H1 (cell line): Measurements from ENCODE around the gene CCT6A. TPM values are rescaled to one million over a fixed set of nuclear protein-coding genes. Genes with fewer than 3 reads are reported as not detected.

Source experiments
- CTCF ChIA-PET: fragments of 300-600 bp; sonication (Branson Sonifier 250); formaldehyde crosslinking; loops from one replicate; lab custom pipeline; 2021; ENCODE audit not compliant: partially characterized antibody; lab: Charles Lee
- POLR2A ChIA-PET: fragments of 300-600 bp; sonication (Branson Sonifier 250); formaldehyde crosslinking; loops from one replicate; lab custom pipeline; 2021; ENCODE audit warnings: inconsistent platforms; ENCODE audit not compliant: partially characterized antibody; lab: Charles Lee
- DNase-seq, 2 experiments: peaks; one replicate each; pipeline versions ENCODE4 v3.0.0 to v3.0.0-alpha.2; 2010 to 2022; ENCODE audit warnings: low spot score in 2 of 2, low read depth in 1 of 2, mixed read lengths in 1 of 2
- FAIRE-seq: peaks from 2 replicates; lab custom pipeline; 2011; peaks lifted over from hg19 to GRCh38; lab: Jason Lieb, UNC
- H2AFZ ChIP-seq: 2 replicates; pipeline ENCODE4 v1.8.1; 2012; ENCODE audit warnings: low read length, inconsistent platforms
- H2AK5ac ChIP-seq: 2 replicates; pipeline ENCODE4 v1.6.1; 2013; ENCODE audit warnings: low read depth, low read length
- H2BK120ac ChIP-seq: replicated peaks from 2 replicates; pipeline ENCODE3; 2013; ENCODE audit warnings: low read depth, low read length, inconsistent platforms
- H2BK12ac ChIP-seq: 2 replicates; pipeline ENCODE4 v1.6.1; 2013; ENCODE audit warnings: low read depth, low read length
- H2BK15ac ChIP-seq: 2 replicates; pipeline ENCODE4 v1.6.1; 2013; ENCODE audit warnings: low read length
- H2BK20ac ChIP-seq: 2 replicates; pipeline ENCODE4 v1.6.1; 2013; ENCODE audit warnings: low read length
- H2BK5ac ChIP-seq: 2 replicates; pipeline ENCODE4 v1.6.1; 2013; ENCODE audit warnings: low read depth, low read length
- H3K14ac ChIP-seq: 2 replicates; pipeline ENCODE4 v1.6.1; 2013; ENCODE audit warnings: inconsistent platforms; ENCODE audit not compliant: insufficient read length
- H3K18ac ChIP-seq: 2 replicates; pipeline ENCODE4 v1.6.1; 2013; ENCODE audit warnings: low read length; ENCODE audit errors: extremely low read depth
- H3K23ac ChIP-seq: 2 replicates; pipeline ENCODE4 v1.6.1; 2013; ENCODE audit warnings: inconsistent platforms; ENCODE audit not compliant: insufficient read length
- H3K23me2 ChIP-seq: 2 replicates; pipeline ENCODE4 v1.6.1; 2013; ENCODE audit warnings: low read depth, low read length
- H3K27ac ChIP-seq: 2 replicates; pipeline ENCODE4 v1.6.1; 2011; ENCODE audit warnings: low read depth, low read length, inconsistent platforms
- H3K27me3 ChIP-seq, 4 experiments: replicated peaks in 1 of 4; 1 replicate in 1 of 4; 2 replicates in 3 of 4; pipeline versions ENCODE4 v1.6.1 to v1.8.1; 2011 to 2013; ENCODE audit warnings: low read length in 3 of 4, mild to moderate bottlenecking in 3 of 4, inconsistent platforms in 2 of 4, mixed read lengths in 2 of 4, moderate library complexity in 1 of 4; ENCODE audit not compliant: control insufficient read depth in 3 of 4, insufficient read depth in 3 of 4; ENCODE audit errors: extremely low read depth in 1 of 4
- H3K36me3 ChIP-seq, 4 experiments: 2 replicates each; pipeline versions ENCODE4 v1.6.1 to v1.8.1; 2011 to 2013; ENCODE audit warnings: mild to moderate bottlenecking in 4 of 4, low read length in 3 of 4, moderate library complexity in 2 of 4, control low read depth in 1 of 4, inconsistent platforms in 1 of 4; ENCODE audit not compliant: insufficient read depth in 4 of 4, control insufficient read depth in 2 of 4
- H3K4ac ChIP-seq: replicated peaks from 2 replicates; pipeline ENCODE3; 2013; ENCODE audit warnings: low read length, low read depth, mixed read lengths, inconsistent platforms; ENCODE audit not compliant: insufficient read length
- H3K4me1 ChIP-seq, 4 experiments: replicated peaks in 1 of 4; 1 replicate in 1 of 4; 2 replicates in 3 of 4; pipeline versions ENCODE4 v1.6.1 to v1.8.1; 2011 to 2013; ENCODE audit warnings: low read length in 3 of 4, inconsistent platforms in 2 of 4, mixed read lengths in 1 of 4; ENCODE audit not compliant: insufficient read depth in 4 of 4, control insufficient read depth in 3 of 4
- H3K4me2 ChIP-seq, 2 experiments: 2 replicates each; pipeline versions ENCODE4 v1.6.1 to v1.8.1; 2011 to 2013; ENCODE audit warnings: low read depth in 2 of 2, low read length in 2 of 2, control low read depth in 1 of 2, inconsistent platforms in 1 of 2, mild to moderate bottlenecking in 1 of 2; ENCODE audit not compliant: insufficient read depth in 1 of 2
- H3K4me3 ChIP-seq, 4 experiments: fragments of 200-600, 300-600 bp in 1 of 4; sonication (generic), shearing (Covaris generic), sonication (Bioruptor Twin) in 1 of 4; 2 replicates each; pipeline versions ENCODE4 v1.5.1 to v1.8.1; 2011 to 2016; ENCODE audit warnings: low read length in 4 of 4, low read depth in 3 of 4, control low read depth in 2 of 4, inconsistent platforms in 2 of 4, mild to moderate bottlenecking in 2 of 4, mixed read lengths in 1 of 4, moderate library complexity in 1 of 4; ENCODE audit not compliant: insufficient read depth in 2 of 4; ENCODE audit errors: extremely low read depth in 1 of 4
- H3K56ac ChIP-seq: replicated peaks from 2 replicates; pipeline ENCODE3; 2013; ENCODE audit warnings: low read depth, mild to moderate bottlenecking, mixed read lengths, low read length, inconsistent platforms; ENCODE audit not compliant: insufficient read length
- H3K79me1 ChIP-seq: 2 replicates; pipeline ENCODE4 v1.6.1; 2013; ENCODE audit warnings: low read depth, low read length, control low read depth
- H3K79me2 ChIP-seq, 2 experiments: 2 replicates each; pipeline versions ENCODE4 v1.6.1 to v1.8.1; 2012 to 2013; ENCODE audit warnings: low read length in 2 of 2, mild to moderate bottlenecking in 2 of 2, inconsistent platforms in 1 of 2; ENCODE audit not compliant: insufficient read depth in 2 of 2, control insufficient read depth in 1 of 2
- H3K9ac ChIP-seq, 4 experiments: replicated peaks in 1 of 4; 1 replicate in 1 of 4; 2 replicates in 3 of 4; pipeline versions ENCODE4 v1.6.1 to v1.8.1; 2011 to 2013; ENCODE audit warnings: low read depth in 3 of 4, low read length in 3 of 4, control low read depth in 2 of 4, mild to moderate bottlenecking in 2 of 4, moderate library complexity in 2 of 4, inconsistent platforms in 1 of 4; ENCODE audit errors: extremely low read depth in 1 of 4
- H3K9me3 ChIP-seq, 2 experiments: 2 replicates each; pipeline versions ENCODE4 v1.6.1 to v1.8.1; 2012 to 2013; ENCODE audit warnings: mild to moderate bottlenecking in 2 of 2, moderate library complexity in 2 of 2, control low read depth in 1 of 2, inconsistent platforms in 1 of 2, low read depth in 1 of 2, low read length in 1 of 2, mixed read lengths in 1 of 2; ENCODE audit not compliant: insufficient read depth in 2 of 2
- H4K20me1 ChIP-seq, 2 experiments: replicated peaks in 1 of 2; 2 replicates each; pipeline versions ENCODE3 to v1.8.1; 2011 to 2013; ENCODE audit warnings: inconsistent platforms in 2 of 2, low read length in 2 of 2, mild to moderate bottlenecking in 1 of 2; ENCODE audit not compliant: insufficient read depth in 2 of 2, control insufficient read depth in 1 of 2
- H4K5ac ChIP-seq: 2 replicates; pipeline ENCODE4 v1.6.1; 2013; ENCODE audit warnings: low read length, low read depth, mixed read lengths, inconsistent platforms; ENCODE audit not compliant: insufficient read length
- H4K8ac ChIP-seq: 2 replicates; pipeline ENCODE4 v1.8.0; 2013; ENCODE audit warnings: mild to moderate bottlenecking, moderate library complexity, low read length, inconsistent platforms; ENCODE audit not compliant: insufficient read depth; ENCODE audit errors: extremely low read depth
- H4K91ac ChIP-seq: replicated peaks from 2 replicates; pipeline ENCODE3; 2013; ENCODE audit warnings: low read length, mixed read lengths, inconsistent platforms; ENCODE audit not compliant: insufficient read length
- BACH1 ChIP-seq: IDR thresholded peaks from 2 replicates; pipeline ENCODE4 v1.6.1; 2012; ENCODE audit warnings: low read length, improper control_type of control experiment
- EP300 ChIP-seq, 2 experiments: IDR thresholded peaks; 1 replicate in 1 of 2; 2 replicates in 1 of 2; pipeline ENCODE4 v1.6.1; 2011 to 2012; ENCODE audit warnings: low read depth in 2 of 2, low read length in 2 of 2, mild to moderate bottlenecking in 2 of 2, borderline replicate concordance in 1 of 2, inconsistent platforms in 1 of 2, moderate library complexity in 1 of 2
- HDAC2 ChIP-seq, 2 experiments: fragments of 300-600 bp in 1 of 2; sonication (generic) in 1 of 2; IDR thresholded peaks; 2 replicates each; pipeline ENCODE4 v1.6.1; 2011 to 2012; ENCODE audit warnings: low read depth in 2 of 2, low read length in 2 of 2, mild to moderate bottlenecking in 2 of 2, moderate library complexity in 2 of 2, borderline replicate concordance in 1 of 2, inconsistent platforms in 1 of 2
- JUN ChIP-seq: IDR thresholded peaks from 2 replicates; pipeline ENCODE4 v1.6.1; 2011; ENCODE audit warnings: low read depth, mild to moderate bottlenecking, improper control_type of control experiment, low read length
- KDM1A ChIP-seq: fragments of 200-600, 300-600 bp; sonication (generic); IDR thresholded peaks from 2 replicates; pipeline ENCODE4 v1.7.1; 2016; ENCODE audit warnings: mild to moderate bottlenecking, low read length, borderline replicate concordance
- POLR2AphosphoS5 ChIP-seq: IDR thresholded peaks from 2 replicates; pipeline ENCODE4 v1.6.1; 2011; ENCODE audit warnings: low read depth, low read length
- SIN3A ChIP-seq, 2 experiments: IDR thresholded peaks in 1 of 2; conservative IDR thresholded peaks in 1 of 2; 2 replicates each; pipeline ENCODE4 v1.6.1; 2011 to 2012; ENCODE audit warnings: low read length in 2 of 2, improper control_type of control experiment in 1 of 2, low read depth in 1 of 2, mild to moderate bottlenecking in 1 of 2
- polyA plus RNA-seq, 7 experiments: library from polyadenylated mRNA; depleted of rRNA in 3 of 7; stranded (reverse) in 5 of 7; unstranded in 2 of 7; fragments of >200 nt in 5 of 7; fragments of 200-250 nt in 2 of 7; gene quantifications; 1 replicate in 5 of 7; 2 replicates in 1 of 7; 4 replicates in 1 of 7; pipeline versions ENCODE4 v1.2.1 to v1.2.3, GENCODE V29; 2011 to 2013; ENCODE audit warnings: missing spikeins in 2 of 7, mixed read lengths in 2 of 7
- total RNA-seq: library from RNA; stranded (reverse); fragmentation: NEBNext Ultra II Directional; extraction: Animal tissue kit (Norgen Biotek cat#: 25700); gene quantifications from 2 replicates; pipeline ENCODE4 v1.2.1, GENCODE V29; 2021
- TF ChIP-seq, protein P1 (sequence below): IDR thresholded peaks from 2 replicates; pipeline ENCODE4 v1.6.1; 2011; ENCODE audit warnings: low read depth, mild to moderate bottlenecking, low read length; ENCODE audit not compliant: insufficient read depth

The CCT6A gene
- total and polyA plus RNA-seq, 2 of the 8 experiments (the other 6 are each of a cell fraction or from before 2014, with no cell fraction given), result 201 to 272 TPM

DNA sequence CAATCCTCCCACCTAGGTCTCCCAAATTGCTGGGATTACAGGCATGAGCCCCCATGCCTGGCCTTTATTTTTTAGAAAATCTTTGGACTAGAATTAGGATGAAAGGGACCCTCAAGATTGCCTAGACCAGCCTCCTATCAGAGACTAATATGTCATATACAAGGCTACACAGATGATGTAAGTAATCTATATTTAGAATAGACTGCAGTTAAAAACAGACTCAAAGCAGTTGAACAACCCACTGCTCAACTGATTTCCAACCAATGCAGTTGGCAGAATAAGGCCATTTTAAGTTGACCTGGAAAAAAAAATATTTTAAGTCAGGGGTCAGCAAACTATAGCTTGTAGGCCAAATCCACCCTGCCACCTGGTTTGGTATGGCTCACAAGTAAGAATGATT is 28.1 kb upstream of the CCT6A start:
- Histone ChIP-seq H2BK15ac (no peak overlapping the region), H3K4ac (no peak overlapping the region), H3K79me2 (peaks cover 0 to 12% of the 10 kb centered on the region in 2 experiments; a peak in 2 of 4 replicates), H4K8ac (no peak overlapping the region), H3K23ac (no peak overlapping the region), H4K5ac (no peak overlapping the region), H2AK5ac (no peak overlapping the region), H3K14ac (no peak overlapping the region), H3K18ac (no peak overlapping the region), H3K4me3 (no peak overlapping the region), H3K23me2 (no peaks in the 10 kb centered on the region), H3K9me3 (no peaks in the 10 kb centered on the region), H3K27ac (no peak overlapping the region), H3K79me1 (no peaks in the 10 kb centered on the region), H4K91ac (no peak overlapping the region), H3K27me3 (no peaks in the 10 kb centered on the region), H2BK5ac (no peak overlapping the region), H3K4me2 (no peak overlapping the region), H2BK120ac (no peak overlapping the region), H3K9ac (no peak overlapping the region), H3K4me1 (no peaks in the 10 kb centered on the region), H2BK20ac (no peak overlapping the region), H3K36me3 (peaks cover 2 to 46% (median 23%) of the 10 kb centered on the region in 4 experiments; a peak in 6 of 8 replicates), H2AFZ (no peak overlapping the region), H2BK12ac (no peak overlapping the region), H4K20me1 (peaks cover 1 to 5% of the 10 kb centered on the region in 2 experiments), H3K56ac (no peak overlapping the region)
- DNase-seq (no peak), FAIRE-seq (no peak)
- CTCF ChIA-PET, result interaction anchor here (0.6 kb wide), 1 partner anchor 40 kb away, joined by 5 read pairs; no protein-coding TSS in a partner anchor
- POLR2A ChIA-PET, result interaction anchor here (1.6 to 40.8 kb wide), 3 partner anchors 8 to 31 kb away, joined by 5 to 869 read pairs (median 8); partner anchors contain the start of genes CCT6A, PSPH and SUMF2
- TF ChIP-seq HDAC2 (IDR thresholded peaks at IDR 0.05; ENCODE audit: borderline replicate concordance in 1 of 2, low read depth in 2 of 2, low read length in 2 of 2), result no peak
- no peak for TF ChIP-seq POLR2AphosphoS5
- no peak for TF ChIP-seq EP300 (IDR thresholded peaks at IDR 0.05; ENCODE audit: borderline replicate concordance in 1 of 2, low read depth in 2 of 2, low read length in 2 of 2)
- no peak for TF ChIP-seq BACH1
- no peak for TF ChIP-seq JUN
- TF ChIP-seq, protein P1, sequence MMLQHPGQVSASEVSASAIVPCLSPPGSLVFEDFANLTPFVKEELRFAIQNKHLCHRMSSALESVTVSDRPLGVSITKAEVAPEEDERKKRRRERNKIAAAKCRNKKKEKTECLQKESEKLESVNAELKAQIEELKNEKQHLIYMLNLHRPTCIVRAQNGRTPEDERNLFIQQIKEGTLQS, result no peak
- TF ChIP-seq SIN3A (conservative IDR thresholded peaks at IDR 0.05 in 1 of 2, IDR thresholded peaks at IDR 0.05 in 1 of 2; ENCODE audit: low read depth in 1 of 2, low read length in 2 of 2), result no peak
- no peak for TF ChIP-seq KDM1A
